ENCODE data around the gene ZNF445.
"Not testable (repeated sequence)": the region's sequence is repeated elsewhere in the genome, so short reads cannot be mapped to it uniquely, and the experiment has no call there.

The ZNF445 gene

DNA sequence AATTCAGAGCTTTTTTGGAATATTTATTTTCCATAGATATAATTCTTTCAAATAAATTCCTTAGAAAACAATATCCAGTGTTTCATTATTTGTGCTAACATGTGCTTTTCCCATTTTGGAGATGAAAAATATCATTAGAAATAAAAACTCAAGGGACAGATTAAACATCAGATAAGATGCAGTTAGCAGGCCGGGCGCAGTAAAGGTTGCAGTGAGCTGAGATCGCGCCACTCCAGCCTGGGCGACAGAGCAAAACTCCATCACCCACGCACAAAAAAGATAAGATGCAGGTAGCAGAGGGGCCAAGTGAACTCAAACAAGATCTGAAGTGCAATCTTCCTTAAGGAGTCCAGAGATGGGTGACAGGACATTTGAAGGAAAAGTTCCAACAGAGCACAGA, 48.0 kb downstream of the ZNF445 start:
- no peak for DNase-seq

DNA sequence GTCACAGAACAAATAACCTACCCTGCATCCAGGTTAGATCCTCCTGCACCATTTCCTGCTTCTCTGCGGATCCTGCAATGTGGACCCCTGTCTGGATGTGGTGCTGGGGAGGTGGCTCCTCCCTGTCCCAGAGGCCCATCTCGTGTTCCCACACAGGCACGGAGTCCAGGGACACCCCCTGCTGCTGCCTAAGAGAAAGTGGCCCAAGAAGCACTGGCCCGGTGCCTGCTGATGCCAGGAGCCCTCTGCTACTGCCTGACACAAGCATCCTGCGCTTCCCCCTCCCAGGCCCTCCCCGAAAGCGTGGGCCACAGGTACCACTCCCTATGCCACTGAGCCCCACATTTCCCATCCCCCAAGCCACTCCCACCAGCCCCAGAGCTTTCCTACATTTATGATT, 48.6 kb downstream of the ZNF445 start:
- DNase-seq, result no peak

GRCh38 chr3:44427683-44428082, 49.8 kb downstream of the ZNF445 start:
- no peak for DNase-seq

DNA sequence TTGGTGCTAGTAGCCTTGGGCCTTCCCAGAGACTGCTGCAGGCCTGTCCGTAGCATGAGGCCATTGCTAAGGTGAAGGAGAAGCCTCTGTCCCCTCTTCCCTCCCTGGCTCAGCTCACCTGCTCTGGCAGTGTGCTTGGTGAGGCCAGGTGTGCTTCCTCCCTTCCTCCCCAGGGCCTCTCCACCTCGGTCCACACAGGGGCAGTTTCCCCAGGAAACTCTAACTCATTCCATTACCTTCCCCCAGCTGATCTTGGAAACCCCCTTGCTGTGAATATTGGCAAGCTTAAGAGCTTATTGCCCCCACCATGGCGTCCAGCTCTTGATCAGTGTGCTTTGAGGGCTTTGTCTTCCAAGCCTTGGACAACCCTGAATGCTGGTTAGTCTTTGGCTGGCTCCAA, 52.7 kb downstream of the ZNF445 start:
- no peak for DNase-seq

DNA sequence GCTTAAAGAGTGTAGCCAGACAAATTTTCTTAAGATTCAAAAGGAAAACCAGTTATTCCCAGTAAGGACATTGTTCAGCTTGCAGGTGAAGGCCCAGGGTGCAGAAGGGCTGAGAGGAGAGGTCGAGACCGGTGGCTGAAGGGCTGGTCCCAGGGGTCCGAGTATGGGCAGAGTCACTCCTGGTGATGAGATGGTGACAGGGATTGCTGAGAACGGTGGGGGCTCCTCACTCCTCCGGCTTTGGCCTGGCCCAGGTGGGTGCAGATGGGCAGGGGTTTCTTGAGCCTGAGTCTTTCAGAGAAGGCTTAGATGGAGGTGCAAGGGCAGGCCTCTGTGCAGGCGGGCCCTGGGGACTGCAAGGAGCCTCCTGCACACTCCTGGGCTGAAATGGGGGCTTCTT, 56.2 kb downstream of the ZNF445 start:
- DNase-seq, result no peak

GRCh38 chr3:44420676-44421075, 56.8 kb downstream of the ZNF445 start:
- no peak for DNase-seq

DNA sequence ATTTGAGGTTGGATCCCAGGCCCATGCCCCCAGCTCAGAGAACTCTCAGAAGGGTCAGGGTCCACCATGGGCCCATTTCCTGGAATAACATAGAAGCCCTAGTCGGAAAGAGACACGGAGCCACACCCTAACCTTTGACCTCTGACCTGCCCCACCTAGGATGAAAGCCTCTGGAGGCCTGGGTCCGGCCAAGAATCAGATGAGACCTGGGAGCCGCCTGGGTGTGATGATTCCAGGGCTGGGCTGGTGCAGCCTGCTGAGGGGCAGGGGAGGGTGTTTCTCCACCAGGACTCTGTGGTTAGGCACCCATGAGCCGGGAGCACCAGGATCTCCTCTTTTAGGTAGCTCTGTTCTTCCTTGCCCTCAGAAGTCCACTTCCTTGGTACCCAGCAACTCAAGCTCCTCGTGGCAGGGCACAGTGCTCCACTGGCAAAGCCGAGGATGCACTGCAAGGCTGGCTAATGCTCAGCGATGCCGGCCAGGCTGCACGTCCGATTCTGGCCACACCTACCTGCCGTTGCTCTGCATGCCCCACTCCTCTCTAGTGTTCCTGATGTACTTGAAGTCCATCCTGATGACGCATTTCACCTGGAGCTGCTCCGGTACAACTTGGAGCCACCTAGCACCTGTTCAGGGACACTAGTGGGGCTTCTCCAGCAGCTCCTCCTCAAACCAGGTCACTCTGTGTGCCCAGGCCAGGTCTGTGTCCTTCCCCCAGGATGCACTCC, 57.4 kb downstream of the ZNF445 start:
- no peak for DNase-seq

DNA sequence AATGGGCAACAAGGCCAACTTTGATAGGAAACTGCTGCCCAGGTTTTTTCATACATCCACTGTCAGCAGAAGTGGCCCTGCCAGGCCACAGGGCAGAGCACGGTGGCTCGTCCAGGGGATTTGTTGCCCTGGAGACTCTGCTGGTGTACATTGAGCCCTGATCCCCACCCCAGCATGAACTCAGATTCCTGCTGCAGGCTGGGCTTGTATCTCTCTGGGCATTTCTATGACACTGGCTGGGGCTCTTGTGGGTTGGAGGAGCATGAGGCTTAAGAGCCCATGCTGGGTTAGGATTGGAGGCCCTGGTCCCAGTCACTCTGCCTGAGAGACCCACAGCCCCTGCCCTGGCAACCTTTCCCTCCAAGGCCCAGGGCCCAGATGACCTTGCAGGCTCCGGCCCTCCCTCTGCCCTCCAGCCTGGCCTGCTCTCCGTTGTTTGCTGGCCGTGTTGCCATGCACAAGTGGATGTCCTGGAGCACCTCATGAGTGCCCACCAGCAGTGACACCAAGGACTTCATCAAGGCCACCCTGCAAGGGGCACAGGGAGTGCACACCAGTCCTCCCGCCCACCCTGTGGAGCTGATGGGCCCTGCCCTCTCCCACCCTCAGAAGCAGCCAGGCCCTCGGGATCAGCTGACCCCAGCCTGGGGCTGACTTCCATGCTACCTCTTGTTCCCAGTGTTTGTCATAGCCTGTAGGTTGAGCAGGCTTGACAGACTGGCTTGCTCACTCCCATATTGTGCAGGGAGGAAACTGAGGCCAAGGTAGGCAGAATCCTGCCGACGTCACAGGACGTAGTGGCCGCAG, 58.2 kb downstream of the ZNF445 start:
- DNase-seq, result no peak

DNA sequence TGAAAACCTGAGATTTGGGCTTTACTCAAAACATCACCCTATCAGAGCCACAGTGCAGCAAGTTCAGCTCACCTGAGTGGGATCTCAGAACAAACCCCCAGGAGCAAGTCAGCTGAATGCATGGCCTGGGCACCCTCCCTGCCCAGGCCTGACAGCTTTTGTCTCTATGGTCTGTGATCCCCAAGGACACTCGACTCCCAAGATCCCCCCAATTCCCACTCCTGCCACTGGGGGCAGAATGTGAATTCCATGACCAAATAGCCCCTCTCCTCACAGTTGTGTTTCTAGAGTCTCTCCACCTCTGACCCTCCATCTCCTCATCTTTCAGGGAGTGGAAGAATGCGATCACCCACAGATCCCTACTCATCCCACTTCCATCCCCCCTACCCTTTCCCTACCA, 58.9 kb downstream of the ZNF445 start:
- no peak for DNase-seq

GRCh38 chr3:44418118-44418517, 59.4 kb downstream of the ZNF445 start:
- DNase-seq, result not testable (repeated sequence)

DNA sequence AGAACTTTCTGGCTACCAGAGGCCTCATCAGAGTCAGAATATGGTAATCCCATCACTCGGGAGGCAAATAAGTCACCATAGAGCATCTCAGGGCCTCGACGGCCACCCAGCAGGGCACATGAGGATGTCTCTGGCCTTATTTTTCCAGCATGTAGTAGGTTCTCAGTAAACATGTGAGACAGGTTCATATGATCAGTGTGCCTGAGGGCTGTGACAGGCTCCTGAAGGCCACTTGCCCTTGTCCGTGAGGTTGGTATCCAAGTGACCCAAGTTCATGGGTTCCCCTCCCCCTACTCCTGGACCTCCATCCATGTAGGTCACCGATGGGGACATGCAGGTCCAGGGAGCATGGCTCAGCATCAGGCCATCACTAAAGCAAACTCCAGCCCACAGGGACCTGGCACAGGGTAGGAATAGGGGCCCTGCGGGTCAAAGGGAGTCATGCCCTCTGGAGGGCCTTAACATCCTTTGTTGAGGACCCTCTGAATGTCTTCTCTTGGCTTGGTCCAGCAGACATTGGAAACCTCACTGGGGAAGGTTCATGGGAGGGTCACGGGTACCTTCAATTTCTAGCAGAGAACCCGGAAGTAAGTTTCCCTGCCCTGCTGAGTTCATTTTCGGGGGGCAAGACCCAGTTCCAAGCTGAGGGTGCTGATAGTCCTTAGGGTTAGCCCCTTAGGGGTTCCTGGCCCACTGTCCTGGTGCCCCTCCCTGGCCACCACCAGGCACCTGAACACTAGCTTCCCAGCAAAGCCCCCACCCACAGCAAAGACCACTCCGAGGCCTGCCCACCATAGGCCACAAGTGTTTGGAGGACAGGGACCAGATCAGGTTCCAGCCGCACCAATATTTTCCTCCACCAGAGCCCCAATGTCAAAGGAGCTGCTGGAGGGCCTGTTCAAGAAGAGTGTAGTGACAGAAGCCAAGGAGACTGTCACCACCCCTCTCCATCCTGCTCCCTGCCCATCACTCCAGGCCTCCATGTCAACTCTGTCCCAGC, 61.1 kb downstream of the ZNF445 start:
- DNase-seq, result no peak

GRCh38 chr3:44415421-44415820, 62.0 kb downstream of the ZNF445 start:
- no peak for DNase-seq

GRCh38 chr3:44414517-44415090, 62.9 kb downstream of the ZNF445 start:
- no peak for DNase-seq

GRCh38 chr3:44412365-44412764, 65.1 kb downstream of the ZNF445 start:
- no peak for DNase-seq

GRCh38 chr3:44411031-44411645, 66.3 kb downstream of the ZNF445 start:
- DNase-seq, result no peak

GRCh38 chr3:44409640-44410410, 67.6 kb downstream of the ZNF445 start:
- DNase-seq, result no peak

- no peak for DNase-seq
Observed at GRCh38 chr3:44402548-44402947, 74.9 kb downstream of the ZNF445 start.

DNA sequence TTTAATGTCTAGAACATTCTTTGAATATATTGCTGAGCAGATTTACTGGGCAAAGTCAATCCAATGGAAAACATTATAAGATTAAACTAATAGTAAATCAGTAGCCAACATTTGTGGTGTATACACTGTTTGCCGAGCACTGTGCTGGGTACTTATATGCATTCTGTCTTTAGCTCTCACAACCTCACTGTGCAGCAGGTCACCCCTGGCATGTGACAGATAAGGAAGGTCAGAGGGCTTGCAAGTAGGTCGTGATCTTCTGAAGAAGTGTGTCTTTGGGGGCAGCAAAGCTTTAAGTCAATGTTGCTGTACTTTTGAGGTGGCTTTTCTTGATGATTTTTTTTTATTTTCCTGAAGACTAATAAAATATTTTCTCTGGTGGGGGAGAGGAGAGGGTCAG, 76.7 kb downstream of the ZNF445 start:
- no peak for DNase-seq

- DNase-seq, result no peak
Observed at GRCh38 chr3:44398853-44399252, 78.6 kb downstream of the ZNF445 start.

GRCh38 chr3:44398271-44398670, 79.2 kb downstream of the ZNF445 start:
- not testable (repeated sequence) for DNase-seq
